GM12873 (cell line): ENCODE results near the gene NR1H2.

ENCODE experiments used
- TF ChIP-seq, protein P1 (sequence below): IDR thresholded peaks from 2 replicates; pipeline ENCODE4 v1.5.1; 2012; ENCODE audit warnings: low read depth, mild to moderate bottlenecking, moderate library complexity, low read length, control low read depth; ENCODE audit not compliant: insufficient read depth; ENCODE audit errors: missing control alignments

NR1H2 gene

GRCh38 chr19:50357178-50358100 lies 18.8 kb upstream of the NR1H2 start:
- TF ChIP-seq, protein P1, sequence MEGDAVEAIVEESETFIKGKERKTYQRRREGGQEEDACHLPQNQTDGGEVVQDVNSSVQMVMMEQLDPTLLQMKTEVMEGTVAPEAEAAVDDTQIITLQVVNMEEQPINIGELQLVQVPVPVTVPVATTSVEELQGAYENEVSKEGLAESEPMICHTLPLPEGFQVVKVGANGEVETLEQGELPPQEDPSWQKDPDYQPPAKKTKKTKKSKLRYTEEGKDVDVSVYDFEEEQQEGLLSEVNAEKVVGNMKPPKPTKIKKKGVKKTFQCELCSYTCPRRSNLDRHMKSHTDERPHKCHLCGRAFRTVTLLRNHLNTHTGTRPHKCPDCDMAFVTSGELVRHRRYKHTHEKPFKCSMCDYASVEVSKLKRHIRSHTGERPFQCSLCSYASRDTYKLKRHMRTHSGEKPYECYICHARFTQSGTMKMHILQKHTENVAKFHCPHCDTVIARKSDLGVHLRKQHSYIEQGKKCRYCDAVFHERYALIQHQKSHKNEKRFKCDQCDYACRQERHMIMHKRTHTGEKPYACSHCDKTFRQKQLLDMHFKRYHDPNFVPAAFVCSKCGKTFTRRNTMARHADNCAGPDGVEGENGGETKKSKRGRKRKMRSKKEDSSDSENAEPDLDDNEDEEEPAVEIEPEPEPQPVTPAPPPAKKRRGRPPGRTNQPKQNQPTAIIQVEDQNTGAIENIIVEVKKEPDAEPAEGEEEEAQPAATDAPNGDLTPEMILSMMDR, result peak; percentile 86

- TF ChIP-seq, protein P1, result no peak
Observed at GRCh38 chr19:50358483-50359327, 17.6 kb upstream of the NR1H2 start.

DNA sequence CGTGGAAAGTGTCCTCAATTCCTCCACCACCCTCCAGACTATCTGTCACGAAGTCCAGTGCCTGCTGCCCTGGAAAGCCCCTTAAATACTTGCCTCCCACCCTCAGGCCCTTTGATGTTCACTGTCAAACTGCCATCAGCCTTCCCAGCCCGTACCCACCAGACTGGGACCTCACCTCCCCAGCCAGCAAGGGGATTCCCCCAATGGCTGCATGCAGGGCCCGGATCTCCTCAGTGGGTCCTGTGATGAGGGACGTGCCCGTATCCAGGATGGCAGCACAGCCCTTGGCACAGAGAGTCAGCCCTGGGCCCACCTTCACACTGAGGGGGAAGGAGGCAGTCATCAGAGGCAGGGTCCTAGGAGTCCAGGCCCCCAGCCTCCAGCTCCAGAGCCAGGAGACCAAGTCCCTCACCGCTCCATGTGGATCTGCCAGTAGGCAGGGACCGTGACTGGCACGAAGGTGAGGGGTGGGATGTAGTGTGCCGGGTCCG lies 16.9 kb upstream of the NR1H2 start:
- TF ChIP-seq, protein P1, result no peak

GRCh38 chr19:50361290-50362029 lies 14.8 kb upstream of the NR1H2 start:
- TF ChIP-seq, protein P1, result no peak

DNA sequence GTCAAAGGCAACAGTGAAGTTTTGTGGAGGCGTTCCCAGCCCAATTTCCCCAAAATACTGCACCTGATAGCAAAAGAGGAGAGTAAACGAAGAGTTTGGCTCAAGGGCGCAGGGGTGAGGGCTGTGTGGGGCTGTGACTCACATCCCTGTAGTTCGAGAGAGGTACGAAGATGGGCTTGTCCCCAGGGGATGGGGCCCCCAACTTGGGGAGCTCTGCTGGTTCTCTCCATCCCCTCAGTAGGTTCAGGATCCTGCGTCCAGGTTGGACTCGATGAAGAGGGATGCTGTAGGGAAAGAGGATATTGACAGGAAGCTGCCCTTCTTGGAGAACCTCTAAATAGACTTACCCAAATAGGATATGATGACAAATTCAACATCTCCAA lies 14.2 kb upstream of the NR1H2 start:
- TF ChIP-seq, protein P1, result no peak

- TF ChIP-seq, protein P1, result no peak
Observed at GRCh38 chr19:50362656-50363424, 13.4 kb upstream of the NR1H2 start.
